ENCODE results near the gene CACTIN. TPM values are rescaled to one million over a fixed set of nuclear protein-coding genes. Genes with fewer than 3 reads are reported as not detected.
A peak's percentile ranks its signal among the peaks of the same experiment; 100 is the strongest.
"Not testable (repeated sequence)": the region's sequence is repeated elsewhere in the genome, so short reads cannot be mapped to it uniquely, and the experiment has no call there.

The CACTIN gene
- total RNA-seq, 1 experiment from 2014 or later = 25.1 TPM

DNA sequence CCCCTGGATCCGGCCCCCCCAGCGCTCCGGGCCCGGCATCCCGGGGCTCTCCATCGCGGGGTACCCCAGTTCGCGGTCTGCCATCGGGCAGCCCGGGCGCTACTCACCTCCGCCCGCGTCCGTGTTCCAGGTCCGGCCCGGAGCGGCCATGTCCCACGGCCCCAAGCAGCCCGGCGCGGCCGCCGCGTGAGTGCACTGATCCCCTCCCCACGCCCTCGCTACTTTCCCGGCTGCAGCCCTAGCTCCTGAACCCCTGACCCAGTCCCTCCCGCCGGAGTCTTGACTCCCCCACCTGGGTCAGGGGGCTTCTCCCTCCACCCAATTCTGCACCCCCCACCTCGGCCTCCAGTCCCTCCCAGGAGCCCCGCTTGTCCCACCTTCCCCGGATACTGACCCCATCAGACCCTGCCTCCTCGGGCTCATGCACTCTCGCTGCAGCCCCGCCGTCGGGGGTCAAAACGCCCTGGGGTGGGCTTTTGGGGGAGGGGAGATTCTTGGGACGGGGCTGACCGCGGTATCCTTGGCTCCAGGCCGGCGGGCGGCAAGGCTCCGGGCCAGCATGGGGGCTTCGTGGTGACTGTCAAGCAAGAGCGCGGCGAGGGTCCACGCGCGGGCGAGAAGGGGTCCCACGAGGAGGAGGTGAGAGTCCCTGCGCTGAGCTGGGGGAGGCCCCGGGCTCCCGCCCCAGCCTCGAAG is 53.3 kb downstream of the CACTIN start:
- CTCF ChIA-PET = no interaction called here
- Mint-ChIP-seq H3K9me3 (ENCODE audit: unreplicated experiment) (no peaks in the 10 kb centered on the region), H3K36me3 (ENCODE audit: insufficient read depth, unreplicated experiment) (peaks cover 35% of the 10 kb centered on the region), H3K4me3 (ENCODE audit: unreplicated experiment) (peak overlapping the region; percentile 79), H3K4me1 (ENCODE audit: insufficient read depth, unreplicated experiment) (peaks cover 4% of the 10 kb centered on the region), H3K27ac (ENCODE audit: low read depth, unreplicated experiment) (peak overlapping the region; percentile 51), H3K27me3 (ENCODE audit: insufficient read depth, unreplicated experiment) (no peaks in the 10 kb centered on the region)
- DNase-seq (ENCODE audit: unreplicated experiment) = no peak
- intact Hi-C loops (cut with micrococcal nuclease) = no loop called here
- no peak for TF ChIP-seq CTCF (IDR thresholded peaks at IDR 0.05; ENCODE audit: unreplicated experiment)
- POLR2A ChIA-PET = interaction anchor here (0.6 to 1.9 kb wide), 7 partner anchors 9 to 295 kb away, joined by 3 to 18 read pairs (median 4); partner anchors contain the start of genes MFSD12 and MRPL54
- BruUV-seq (replicated peaks) = TSS peak; percentile 35

DNA sequence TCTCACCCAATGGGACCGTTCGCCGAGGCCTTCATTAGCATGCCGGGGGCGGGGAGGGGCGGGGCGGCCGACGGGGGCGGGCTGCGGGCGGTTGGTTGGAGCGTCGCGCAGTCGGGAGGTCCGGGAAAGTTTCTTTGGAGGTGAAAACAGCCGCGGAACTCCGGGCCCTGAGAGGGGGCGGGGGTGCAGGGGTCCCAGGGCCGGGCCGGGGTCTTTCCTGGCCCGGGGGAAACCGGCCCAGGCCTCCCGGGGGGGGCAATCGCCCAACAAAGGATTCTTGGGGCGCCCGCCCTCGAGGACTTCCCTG is 53.8 kb downstream of the CACTIN start, which contains the start of gene HMG20B:
Gene HMG20B (plus strand): TSS at position 90 of the 307 bp plus-strand sequence. CDS start 366 bp downstream, outside the sequence.
- intact Hi-C loops (cut with micrococcal nuclease) = loop anchor here (1.0 kb wide), 1 partner anchor 16 kb away; the partner anchor contains the start of gene MFSD12
- peaks cover 31% of the 10 kb centered on the region for H3K36me3 Mint-ChIP-seq (ENCODE audit: insufficient read depth, unreplicated experiment)
- H3K27ac Mint-ChIP-seq (ENCODE audit: low read depth, unreplicated experiment) = peak within 1 kb of the TSS; percentile 51
- H3K4me1 Mint-ChIP-seq (ENCODE audit: insufficient read depth, unreplicated experiment) = peaks cover 4% of the 10 kb centered on the region
- TF ChIP-seq CTCF (IDR thresholded peaks at IDR 0.05; ENCODE audit: unreplicated experiment) = no peak
- ChIA-PET POLR2A (interaction anchor here (1.5 to 1.9 kb wide), 3 partner anchors 16 to 190 kb away, joined by 3 to 18 read pairs (median 12); partner anchors contain the start of genes MFSD12 and MRPL54), CTCF (no interaction called here)
- H3K9me3 Mint-ChIP-seq (ENCODE audit: unreplicated experiment) = no peaks in the 10 kb centered on the region
- no peaks in the 10 kb centered on the region for H3K27me3 Mint-ChIP-seq (ENCODE audit: insufficient read depth, unreplicated experiment)
- peak within 1 kb of the TSS; percentile 79 for H3K4me3 Mint-ChIP-seq (ENCODE audit: unreplicated experiment)
- no peak for DNase-seq (ENCODE audit: unreplicated experiment)
- BruUV-seq (replicated peaks) = no TSS peak

- POLR2A ChIA-PET = interaction anchor here (0.6 kb wide), 1 partner anchor 71 kb away, joined by 3 read pairs; no protein-coding TSS in a partner anchor
- Mint-ChIP-seq H3K4me1 (ENCODE audit: insufficient read depth, unreplicated experiment) (peaks cover 4% of the 10 kb centered on the region), H3K4me3 (ENCODE audit: unreplicated experiment) (peak overlapping the region; percentile 79), H3K36me3 (ENCODE audit: insufficient read depth, unreplicated experiment) (peaks cover 30% of the 10 kb centered on the region), H3K27me3 (ENCODE audit: insufficient read depth, unreplicated experiment) (no peaks in the 10 kb centered on the region), H3K27ac (ENCODE audit: low read depth, unreplicated experiment) (no peak overlapping the region), H3K9me3 (ENCODE audit: unreplicated experiment) (no peaks in the 10 kb centered on the region)
- CTCF ChIA-PET = interaction anchor here (0.6 kb wide), 1 partner anchor 16 kb away, joined by 4 read pairs; no protein-coding TSS in a partner anchor
- no TSS peak for BruUV-seq (replicated peaks)
- no peak for TF ChIP-seq CTCF (IDR thresholded peaks at IDR 0.05; ENCODE audit: unreplicated experiment)
- intact Hi-C loops (cut with micrococcal nuclease) = loop anchor here (1.0 kb wide), 1 partner anchor 15 kb away; the partner anchor contains the start of gene MFSD12
- DNase-seq (ENCODE audit: unreplicated experiment) = peak; percentile 100
Measured at GRCh38 chr19:3572132-3572854, 54.3 kb downstream of the CACTIN start.

- Mint-ChIP-seq H3K4me3 (ENCODE audit: unreplicated experiment) (no peak overlapping the region), H3K36me3 (ENCODE audit: insufficient read depth, unreplicated experiment) (peaks cover 29% of the 10 kb centered on the region), H3K9me3 (ENCODE audit: unreplicated experiment) (no peaks in the 10 kb centered on the region), H3K4me1 (ENCODE audit: insufficient read depth, unreplicated experiment) (peaks cover 4% of the 10 kb centered on the region), H3K27me3 (ENCODE audit: insufficient read depth, unreplicated experiment) (no peaks in the 10 kb centered on the region), H3K27ac (ENCODE audit: low read depth, unreplicated experiment) (no peak overlapping the region)
- no peak for TF ChIP-seq CTCF (IDR thresholded peaks at IDR 0.05; ENCODE audit: unreplicated experiment)
- no peak for DNase-seq (ENCODE audit: unreplicated experiment)
- ChIA-PET CTCF (interaction anchor here (0.8 to 1.1 kb wide), 2 partner anchors 13 to 14 kb away, joined by 3 to 4 read pairs; partner anchors contain the start of gene MFSD12), POLR2A (interaction anchor here (1.2 kb wide), 1 partner anchor 13 kb away, joined by 4 read pairs; no protein-coding TSS in a partner anchor)
- intact Hi-C loops (cut with micrococcal nuclease) = no loop called here
- BruUV-seq (replicated peaks) = no TSS peak
Measured at GRCh38 chr19:3570606-3571011, 56.0 kb downstream of the CACTIN start.

GRCh38 chr19:3570042-3570441 is 56.5 kb downstream of the CACTIN start:
- DNase-seq (ENCODE audit: unreplicated experiment); H3K27me3 Mint-ChIP-seq (ENCODE audit: insufficient read depth, unreplicated experiment); BruUV-seq (replicated peaks); H3K4me3 Mint-ChIP-seq (ENCODE audit: unreplicated experiment); H3K4me1 Mint-ChIP-seq (ENCODE audit: insufficient read depth, unreplicated experiment); intact Hi-C loops (cut with micrococcal nuclease); H3K9me3 Mint-ChIP-seq (ENCODE audit: unreplicated experiment); H3K27ac Mint-ChIP-seq (ENCODE audit: low read depth, unreplicated experiment): not testable (repeated sequence)
- H3K36me3 Mint-ChIP-seq (ENCODE audit: insufficient read depth, unreplicated experiment) = peaks cover 24% of the 10 kb centered on the region
- ChIA-PET CTCF (interaction anchor here (0.7 to 0.8 kb wide), 2 partner anchors 12 to 336 kb away, joined by 3 read pairs; partner anchors contain the start of gene MFSD12), POLR2A (interaction anchor here (1.2 kb wide), 1 partner anchor 12 kb away, joined by 4 read pairs; no protein-coding TSS in a partner anchor)
